OCI-LY3 (cell line): Measurements from ENCODE around the gene PHTF2.

Experiments used
- H2AFZ ChIP-seq: fragments of 200-600, 300-600 bp; shearing (Covaris generic); 2 replicates; pipeline ENCODE4 v1.6.0; 2014; ENCODE audit warnings: antibody characterized with exemption, low read depth, low read length
- H3K27ac ChIP-seq: fragments of 200-600, 300-600 bp; sonication (generic); 2 replicates; pipeline ENCODE4 v1.5.1; 2014; ENCODE audit warnings: mild to moderate bottlenecking, low read length, moderate library complexity, mixed read lengths
- H3K27me3 ChIP-seq: fragments of 200-600, 300-600 bp; sonication (generic); 2 replicates; pipeline ENCODE4 v1.6.1; 2014; ENCODE audit warnings: low read depth, low read length, mixed read lengths
- H3K36me3 ChIP-seq: fragments of 200-600, 300-600 bp; sonication (generic); replicated peaks from 2 replicates; pipeline ENCODE3; 2014; ENCODE audit warnings: low read depth, low read length, mixed read lengths
- H3K4me1 ChIP-seq: fragments of 300-600, 200-600 bp; sonication (generic); 2 replicates; pipeline ENCODE4 v1.6.1; 2014; ENCODE audit warnings: low read length, mixed read lengths
- H3K4me2 ChIP-seq: fragments of 200-600, 300-600 bp; sonication (generic); 2 replicates; pipeline ENCODE4 v1.6.1; 2014; ENCODE audit warnings: low read length, mixed read lengths
- H3K4me3 ChIP-seq: fragments of 300-600, 200-600 bp; sonication (generic); 2 replicates; pipeline ENCODE4 v1.5.1; 2014; ENCODE audit warnings: antibody characterized with exemption, mild to moderate bottlenecking, low read length, moderate library complexity
- H3K79me2 ChIP-seq: fragments of 300-600, 200-600 bp; shearing (Covaris generic); 2 replicates; pipeline ENCODE4 v1.6.1; 2014; ENCODE audit warnings: mild to moderate bottlenecking, low read length, mixed read lengths
- H3K9ac ChIP-seq: fragments of 300-600, 200-600 bp; shearing (Covaris generic); 2 replicates; pipeline ENCODE4 v1.6.0; 2014; ENCODE audit warnings: mild to moderate bottlenecking, low read length, moderate library complexity
- H3K9me3 ChIP-seq: fragments of 200-600, 300-600 bp; shearing (Covaris generic); 2 replicates; pipeline ENCODE4 v1.6.1; 2014; ENCODE audit warnings: low read length, mixed read lengths; ENCODE audit not compliant: insufficient read depth
- H4K20me1 ChIP-seq: fragments of 200-600, 300-600 bp; sonication (generic); 2 replicates; pipeline ENCODE4 v1.6.1; 2016; ENCODE audit warnings: low read length, mixed read lengths; ENCODE audit not compliant: insufficient read depth
- EZH2phosphoT487 ChIP-seq: fragments of 200-600 bp; shearing (Covaris generic); IDR thresholded peaks from 2 replicates; pipeline ENCODE4 v1.6.1; 2018; ENCODE audit warnings: antibody characterized with exemption, mixed run types, low read depth
- TF ChIP-seq, protein P1 (sequence below): fragments of 200-600, 300-600 bp; sonication (generic); IDR thresholded peaks from 2 replicates; pipeline ENCODE4 v1.5.1; 2014; ENCODE audit warnings: antibody characterized with exemption, low read length, low read depth

PHTF2 gene

GRCh38 chr7:77806425-77806824, 7.9 kb downstream of the PHTF2 start:
- Histone ChIP-seq H3K4me2 (no peak overlapping the region), H4K20me1 (peaks cover 8% of the 10 kb centered on the region; the same call in 1 of the 2 replicates), H3K27ac (no peak overlapping the region), H3K36me3 (peaks cover 33% of the 10 kb centered on the region), H3K27me3 (no peaks in the 10 kb centered on the region), H2AFZ (no peak overlapping the region), H3K4me1 (peaks cover 6% of the 10 kb centered on the region), H3K79me2 (peaks cover 67% of the 10 kb centered on the region), H3K9me3 (peaks cover 19% of the 10 kb centered on the region), H3K9ac (no peak overlapping the region), H3K4me3 (no peak overlapping the region)
- TF ChIP-seq EZH2phosphoT487, result no peak
- TF ChIP-seq, protein P1, sequence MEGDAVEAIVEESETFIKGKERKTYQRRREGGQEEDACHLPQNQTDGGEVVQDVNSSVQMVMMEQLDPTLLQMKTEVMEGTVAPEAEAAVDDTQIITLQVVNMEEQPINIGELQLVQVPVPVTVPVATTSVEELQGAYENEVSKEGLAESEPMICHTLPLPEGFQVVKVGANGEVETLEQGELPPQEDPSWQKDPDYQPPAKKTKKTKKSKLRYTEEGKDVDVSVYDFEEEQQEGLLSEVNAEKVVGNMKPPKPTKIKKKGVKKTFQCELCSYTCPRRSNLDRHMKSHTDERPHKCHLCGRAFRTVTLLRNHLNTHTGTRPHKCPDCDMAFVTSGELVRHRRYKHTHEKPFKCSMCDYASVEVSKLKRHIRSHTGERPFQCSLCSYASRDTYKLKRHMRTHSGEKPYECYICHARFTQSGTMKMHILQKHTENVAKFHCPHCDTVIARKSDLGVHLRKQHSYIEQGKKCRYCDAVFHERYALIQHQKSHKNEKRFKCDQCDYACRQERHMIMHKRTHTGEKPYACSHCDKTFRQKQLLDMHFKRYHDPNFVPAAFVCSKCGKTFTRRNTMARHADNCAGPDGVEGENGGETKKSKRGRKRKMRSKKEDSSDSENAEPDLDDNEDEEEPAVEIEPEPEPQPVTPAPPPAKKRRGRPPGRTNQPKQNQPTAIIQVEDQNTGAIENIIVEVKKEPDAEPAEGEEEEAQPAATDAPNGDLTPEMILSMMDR, result no peak

DNA sequence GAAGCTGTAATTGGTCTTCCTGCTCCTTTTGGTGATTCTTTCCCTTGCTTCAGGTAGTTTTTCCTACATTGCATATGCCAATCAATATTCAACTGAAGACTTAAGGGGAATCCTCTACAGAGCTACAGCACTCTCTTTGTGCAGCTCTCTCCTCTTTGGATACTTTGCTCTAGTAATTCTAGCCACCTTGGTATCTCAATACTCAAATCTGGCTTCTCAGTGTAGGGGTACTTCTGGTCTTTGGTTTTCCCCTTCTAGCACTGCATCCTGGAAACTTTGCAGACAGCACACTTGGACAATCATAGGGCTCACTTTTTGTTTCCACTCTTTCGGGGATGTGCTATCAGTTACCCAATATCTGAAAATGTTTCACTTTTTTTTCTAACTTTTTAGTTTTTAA, 9.9 kb downstream of the PHTF2 start:
- Histone ChIP-seq H3K9me3 (peaks cover 19% of the 10 kb centered on the region), H3K36me3 (peaks cover 29% of the 10 kb centered on the region), H3K9ac (no peak overlapping the region), H2AFZ (no peak overlapping the region), H3K4me3 (no peak overlapping the region), H3K4me1 (peaks cover 7% of the 10 kb centered on the region), H3K4me2 (no peak overlapping the region), H3K27ac (no peak overlapping the region), H3K79me2 (peaks cover 72% of the 10 kb centered on the region), H3K27me3 (no peaks in the 10 kb centered on the region), H4K20me1 (peaks cover 6% of the 10 kb centered on the region; the same call in 1 of the 2 replicates)
- TF ChIP-seq EZH2phosphoT487, result no peak
- TF ChIP-seq, protein P1, result no peak

DNA sequence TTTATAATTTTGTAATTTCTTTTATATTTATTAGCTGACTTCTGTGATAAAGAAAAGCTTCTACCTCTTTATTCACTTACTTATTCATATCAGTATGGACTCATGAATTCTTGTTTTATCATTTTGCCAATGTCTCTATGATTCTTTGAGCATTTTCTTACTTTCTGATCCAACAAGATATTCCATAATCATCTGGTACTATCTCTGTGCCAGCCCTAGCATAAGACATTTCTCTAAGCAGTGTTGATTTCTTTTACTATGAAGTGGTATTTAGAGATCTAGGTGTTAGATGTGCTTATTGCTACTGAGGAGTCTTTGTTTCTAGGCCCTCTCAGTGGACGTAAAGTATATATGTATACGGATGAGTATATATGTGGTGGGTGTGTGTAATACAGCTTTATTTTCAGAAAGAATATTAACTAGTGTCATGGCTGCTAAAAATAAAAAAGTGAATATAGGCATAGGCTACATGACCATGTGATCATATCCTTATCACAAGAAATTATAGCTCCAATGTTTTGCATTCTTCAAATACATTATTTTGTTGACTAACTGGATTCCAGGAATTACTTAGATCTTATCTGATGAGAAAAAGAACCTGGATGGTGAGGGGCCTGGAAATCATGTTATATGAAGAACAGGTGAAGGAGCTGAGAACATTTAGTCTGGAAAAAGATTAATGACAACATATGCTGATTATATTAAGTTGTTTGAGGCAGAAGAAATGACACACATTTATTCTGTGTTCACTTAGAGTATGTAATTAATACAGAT, 13.1 kb downstream of the PHTF2 start:
- Histone ChIP-seq H3K79me2 (peaks cover 61% of the 10 kb centered on the region), H3K4me3 (no peak overlapping the region), H3K9ac (no peak overlapping the region)

GRCh38 chr7:77812290-77812685, 13.7 kb downstream of the PHTF2 start:
- peaks cover 11% of the 10 kb centered on the region for H3K9me3 ChIP-seq
- H3K27ac ChIP-seq, result no peak overlapping the region
- no peaks in the 10 kb centered on the region for H3K27me3 ChIP-seq
- TF ChIP-seq, protein P1, result no peak
- no peak for TF ChIP-seq EZH2phosphoT487
- H4K20me1 ChIP-seq, result peaks cover 8% of the 10 kb centered on the region; the same call in 1 of the 2 replicates
- no peak overlapping the region for H3K9ac ChIP-seq
- peaks cover 21% of the 10 kb centered on the region for H3K36me3 ChIP-seq
- H2AFZ ChIP-seq, result no peak overlapping the region
- peaks cover 60% of the 10 kb centered on the region for H3K79me2 ChIP-seq
- H3K4me2 ChIP-seq, result no peak overlapping the region
- no peak overlapping the region for H3K4me3 ChIP-seq
- peaks cover 8% of the 10 kb centered on the region for H3K4me1 ChIP-seq

More for the DNA sequence above, 13.1 kb downstream of the PHTF2 start:
- Histone ChIP-seq H2AFZ (no peak overlapping the region), H3K9me3 (peaks cover 17% of the 10 kb centered on the region), H3K27ac (no peak overlapping the region), H4K20me1 (peaks cover 8% of the 10 kb centered on the region; the same call in 1 of the 2 replicates), H3K4me2 (no peak overlapping the region), H3K4me1 (peaks cover 8% of the 10 kb centered on the region), H3K27me3 (no peaks in the 10 kb centered on the region), H3K36me3 (peaks cover 21% of the 10 kb centered on the region)
- no peak for TF ChIP-seq EZH2phosphoT487
- TF ChIP-seq, protein P1, result no peak
